HG02840 (cell line): ENCODE results near the gene CAST.
"Not testable (repeated sequence)": the region's sequence is repeated elsewhere in the genome, so short reads cannot be mapped to it uniquely, and the experiment has no call there.

ENCODE experiments used
- ATAC-seq: cut with Tn5 transposase; IDR thresholded peaks from one replicate; pipeline ENCODE4 v1.9.1; 2021; ENCODE audit warnings: mild to moderate bottlenecking, moderate library complexity, moderate number of reproducible peaks; ENCODE audit not compliant: unreplicated experiment, low FRiP score

The CAST gene

DNA sequence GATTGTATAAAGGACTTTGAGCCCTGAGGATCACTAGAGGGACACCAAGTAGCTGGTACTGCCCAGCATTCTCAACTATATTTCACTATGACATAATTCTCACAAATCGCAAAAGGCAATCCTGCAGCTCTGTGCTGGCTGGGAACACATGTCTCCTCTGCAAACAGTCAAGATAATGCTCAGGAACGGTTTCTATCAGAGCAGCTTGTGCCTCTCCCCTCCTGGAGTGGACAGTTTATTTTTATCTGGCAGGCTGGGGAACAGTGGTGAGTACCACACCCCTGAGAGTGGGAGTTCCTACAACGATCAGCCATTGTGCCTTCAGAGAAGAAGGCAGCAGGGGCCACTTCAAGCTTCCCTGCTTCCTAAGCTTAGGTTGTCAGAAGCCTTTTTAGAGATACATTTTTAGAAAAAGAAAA is 79.7 kb downstream of the CAST start:
- ATAC-seq, result no peak

DNA sequence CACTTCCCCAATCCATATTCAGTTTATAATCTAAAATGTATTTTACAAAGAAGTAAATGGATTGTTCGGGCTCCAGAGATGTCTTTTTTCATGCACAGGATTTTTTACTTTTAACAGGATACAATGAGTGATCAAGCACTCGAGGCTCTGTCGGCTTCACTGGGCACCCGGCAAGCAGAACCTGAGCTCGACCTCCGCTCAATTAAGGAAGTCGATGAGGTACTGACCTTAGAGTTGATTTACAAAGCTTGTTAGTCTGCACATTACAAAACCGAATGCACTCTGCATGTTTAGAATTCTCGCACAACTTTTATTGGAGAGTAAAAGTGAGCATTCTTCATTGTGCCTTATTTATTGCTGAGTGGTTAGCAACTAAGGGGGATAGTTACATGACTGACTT is 80.4 kb downstream of the CAST start:
- no peak for ATAC-seq

DNA sequence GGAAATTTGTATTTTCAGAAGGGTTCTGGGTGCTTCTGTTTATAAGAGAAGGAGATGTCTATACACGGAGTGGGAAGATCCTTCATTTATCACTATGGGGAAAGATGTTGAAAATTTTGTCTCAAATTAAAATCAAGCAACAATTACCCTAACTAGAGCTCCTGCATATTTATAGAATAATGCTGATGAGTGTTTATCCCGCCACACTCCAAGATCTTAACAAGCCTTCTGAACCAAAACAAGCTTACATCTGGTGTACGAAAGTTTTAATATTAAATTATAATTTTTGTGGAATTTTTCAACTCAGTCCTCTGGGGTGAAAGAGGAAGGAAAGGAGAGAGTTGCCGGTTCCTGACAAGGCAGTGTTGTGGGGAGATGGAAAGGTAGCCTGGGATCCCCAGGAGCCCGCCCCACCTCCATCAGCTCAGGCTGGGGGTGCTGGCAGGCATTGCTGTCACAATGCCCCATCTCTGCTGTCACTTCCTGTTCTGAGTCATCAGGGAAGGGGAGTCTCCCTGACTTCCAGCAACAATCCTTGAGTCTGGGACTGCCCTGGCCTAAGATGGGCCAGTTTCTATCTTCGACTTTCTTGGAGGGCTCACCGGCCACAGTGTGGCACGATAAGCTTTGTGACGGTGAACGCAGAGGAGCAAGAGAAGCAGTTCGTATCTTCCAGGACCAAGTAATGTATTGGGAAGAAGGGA is 81.0 kb downstream of the CAST start:
- no peak for ATAC-seq

DNA sequence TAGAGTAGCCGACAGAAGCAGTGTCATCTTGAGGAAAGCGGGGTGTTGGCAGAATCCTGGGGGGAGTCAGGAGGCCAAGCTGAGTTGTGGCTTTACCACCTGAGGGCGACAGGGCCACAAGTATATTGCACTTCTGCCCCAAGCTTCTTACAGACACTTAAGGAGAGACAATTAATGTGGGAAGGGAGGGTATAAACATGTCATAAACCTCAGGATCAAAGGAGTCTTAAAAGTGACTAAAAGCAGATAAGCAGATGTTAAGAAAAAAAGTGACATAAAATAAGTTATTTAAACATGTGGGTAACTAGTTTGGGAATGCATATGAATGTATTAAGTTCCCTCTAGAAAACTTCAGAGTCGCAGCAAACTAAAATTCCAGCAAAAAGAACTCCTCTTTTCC is 81.6 kb downstream of the CAST start:
- ATAC-seq, result no peak

DNA sequence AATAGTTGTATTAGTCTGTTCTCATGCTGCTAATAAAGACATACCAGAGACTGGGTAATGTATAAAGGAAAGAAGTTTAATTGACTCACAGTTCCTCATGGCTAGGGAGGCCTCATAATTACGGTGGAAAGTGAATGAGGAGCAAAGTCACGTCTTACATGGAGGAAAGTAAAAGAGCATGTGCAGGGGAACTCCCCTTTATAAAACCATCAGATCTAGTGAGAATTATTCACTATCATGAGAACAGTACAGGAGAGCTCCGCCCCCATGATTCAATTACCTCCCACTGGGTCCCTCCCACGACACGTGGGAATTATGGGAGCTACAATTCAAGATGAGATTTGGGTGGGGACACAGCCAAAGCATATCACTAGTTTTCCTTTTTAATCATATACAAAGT is 82.0 kb downstream of the CAST start:
- not testable (repeated sequence) for ATAC-seq

DNA sequence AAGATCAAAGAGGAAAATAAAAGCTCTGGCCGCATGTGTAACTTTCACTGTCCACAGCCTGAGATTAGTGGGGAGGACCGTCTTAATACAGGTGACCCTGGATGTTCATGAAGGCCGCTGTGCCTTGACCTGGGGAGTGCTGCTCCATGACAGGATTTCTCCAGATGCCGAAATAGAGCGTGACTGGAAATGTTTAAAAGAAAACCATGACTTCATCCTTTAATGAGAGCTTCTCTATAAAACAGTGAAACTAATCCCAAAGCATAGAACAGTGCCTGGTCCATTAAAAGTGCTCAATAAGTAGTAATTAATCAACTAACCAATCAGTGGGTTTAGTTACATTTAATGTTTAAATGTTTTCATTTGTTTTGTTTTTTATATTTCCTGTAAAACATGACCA is 82.8 kb downstream of the CAST start:
- no peak for ATAC-seq

DNA sequence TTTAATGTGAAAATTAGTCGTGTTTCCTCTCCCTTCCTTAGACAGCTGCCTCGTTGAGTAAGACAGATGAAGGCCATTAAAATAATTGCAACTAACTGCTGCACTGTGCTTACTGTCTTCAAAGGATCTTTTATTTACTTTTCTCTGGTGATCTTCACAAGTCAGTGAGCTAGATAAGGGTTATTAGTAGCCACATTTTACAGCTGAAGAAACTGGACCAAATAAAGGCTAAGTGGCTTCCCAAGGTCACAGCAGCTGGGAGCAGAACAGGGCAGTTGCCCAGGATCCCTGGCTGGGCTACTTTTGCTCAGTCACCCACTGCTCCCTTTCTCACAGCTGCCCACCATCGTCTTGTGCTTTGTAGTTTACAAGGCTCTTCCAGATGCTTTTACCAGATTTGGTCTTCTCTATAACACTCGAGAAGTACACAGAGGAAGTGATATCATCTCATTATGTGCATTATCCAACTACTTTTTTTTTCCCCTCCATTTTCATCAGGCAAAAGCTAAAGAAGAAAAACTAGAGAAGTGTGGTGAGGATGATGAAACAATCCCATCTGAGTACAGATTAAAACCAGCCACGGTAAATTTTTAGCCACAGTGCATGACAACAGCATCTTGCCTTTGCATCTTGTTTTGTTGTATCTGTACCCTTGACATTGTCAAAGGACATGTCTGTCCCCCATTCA is 83.8 kb downstream of the CAST start:
- no peak for ATAC-seq

DNA sequence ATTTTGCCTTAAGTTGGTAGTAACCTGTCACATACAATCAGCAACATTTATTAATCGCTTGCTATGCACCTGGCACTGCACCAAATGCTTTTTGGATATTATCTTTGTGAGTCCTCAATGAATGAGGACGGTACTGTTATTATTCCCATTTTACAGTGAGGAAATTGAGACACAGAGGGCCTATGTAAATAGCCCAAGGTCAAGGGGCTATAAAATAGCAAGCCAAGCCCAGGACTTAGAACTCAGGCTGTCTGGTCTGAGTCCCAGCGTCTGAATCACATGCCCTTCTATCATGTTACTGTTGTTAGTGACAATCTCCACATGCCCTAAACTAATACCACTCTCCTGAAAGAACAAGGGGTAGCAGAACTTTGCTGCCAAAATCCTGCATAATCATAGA is 85.5 kb downstream of the CAST start:
- no peak for ATAC-seq

DNA sequence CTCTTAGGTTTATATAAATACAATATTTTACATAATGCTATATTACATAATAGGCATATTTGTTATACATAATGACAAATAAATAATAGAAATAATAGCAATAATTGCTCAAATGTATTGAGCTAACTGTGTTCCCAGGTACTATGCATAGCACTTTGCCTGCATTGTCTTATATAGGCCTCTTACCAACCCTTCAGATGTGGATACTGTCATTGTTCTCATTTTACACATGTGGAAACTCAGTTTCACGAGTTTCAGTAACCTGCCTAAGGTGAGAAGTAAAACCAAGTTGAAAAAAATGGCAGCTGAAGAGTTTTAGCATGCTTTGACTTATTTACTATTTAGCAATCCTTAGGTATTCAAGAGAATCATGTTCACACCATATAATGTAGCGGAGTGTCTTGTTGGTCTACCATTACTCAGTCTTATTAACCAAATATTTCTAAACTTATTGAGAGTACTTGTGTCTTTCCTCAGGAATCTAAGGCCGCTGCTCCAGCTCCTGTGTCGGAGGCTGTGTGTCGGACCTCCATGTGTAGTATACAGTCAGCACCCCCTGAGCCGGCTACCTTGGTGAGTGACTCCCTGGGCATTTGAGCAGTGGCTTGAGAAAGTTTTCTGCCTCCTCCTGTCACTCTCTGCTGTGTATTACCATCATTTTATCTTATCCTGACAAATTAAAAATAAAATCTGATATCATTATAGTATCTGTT is 88.1 kb downstream of the CAST start:
- no peak for ATAC-seq

DNA sequence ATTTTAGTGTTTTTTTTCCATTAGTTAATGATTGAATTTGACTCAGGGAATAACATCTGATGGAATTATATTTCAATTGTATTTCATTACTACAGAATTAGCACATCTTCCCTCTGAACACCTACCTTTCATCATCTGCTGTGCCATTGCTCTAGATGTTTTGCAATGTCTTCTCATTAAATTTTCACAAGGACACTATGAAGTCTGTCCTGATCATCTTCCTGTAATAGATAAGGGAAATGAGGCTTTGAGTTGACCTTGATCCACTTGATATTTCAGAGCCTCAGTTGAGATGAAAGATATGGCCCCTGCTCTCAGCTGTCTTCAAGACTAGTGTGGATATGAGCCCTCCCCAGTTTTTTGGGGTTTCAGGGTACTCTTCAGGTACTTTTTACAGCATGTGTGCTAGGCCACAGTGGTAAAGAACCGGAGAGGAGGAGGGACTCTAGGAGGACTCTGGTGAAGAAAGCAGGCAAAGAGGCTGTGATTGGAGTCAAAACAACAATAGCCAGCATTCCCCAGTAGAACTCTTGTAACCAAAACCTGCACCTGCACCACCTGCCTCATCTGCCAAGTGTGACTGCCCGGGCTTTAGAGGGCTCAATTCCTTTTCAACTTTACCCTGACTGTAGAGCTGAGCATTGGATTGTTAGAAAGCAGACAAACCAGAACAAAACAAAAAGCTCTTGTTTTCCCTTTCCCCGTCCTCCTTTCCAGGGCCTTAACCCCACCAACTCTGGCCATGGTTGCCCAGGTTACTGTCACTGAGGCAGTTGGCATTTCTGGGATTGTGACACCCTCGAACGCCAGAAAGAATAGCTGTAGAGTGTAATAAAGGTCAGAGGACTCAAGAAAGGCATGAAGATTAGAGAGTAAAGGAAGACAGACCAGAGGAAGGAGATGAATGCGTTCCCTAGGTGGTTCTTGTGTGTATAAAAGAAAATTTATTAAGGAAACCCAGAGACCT is 89.3 kb downstream of the CAST start:
- no peak for ATAC-seq

DNA sequence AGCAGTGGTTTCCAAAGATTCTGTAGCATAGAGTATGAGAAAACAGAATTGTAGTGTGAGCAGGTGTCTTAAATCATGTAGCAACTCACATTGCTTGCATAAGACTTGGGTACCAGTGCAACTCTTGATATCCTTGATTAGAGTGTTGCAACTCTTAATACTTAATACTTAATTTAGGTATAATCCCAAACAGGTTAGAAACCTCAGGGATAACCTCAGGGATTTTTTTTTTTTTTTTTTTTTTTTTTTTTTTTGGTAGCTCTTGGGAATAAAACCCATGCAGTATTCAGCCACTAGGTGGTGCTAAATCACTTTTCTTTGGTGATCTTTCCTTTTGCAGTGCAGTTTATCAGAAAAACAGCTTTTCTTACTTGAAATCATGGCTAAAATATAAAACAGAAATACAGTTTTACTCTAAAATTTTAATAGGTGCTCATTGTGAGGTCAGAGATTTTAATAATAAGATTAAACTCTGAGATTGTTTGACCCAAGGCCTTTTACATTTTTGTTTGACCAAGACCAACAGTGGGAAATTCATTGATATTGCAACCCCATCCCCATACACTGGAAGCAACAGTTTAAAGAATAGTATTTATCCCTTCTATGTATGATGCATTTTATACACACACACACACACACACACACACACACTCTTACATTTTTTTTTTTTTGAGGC is 90.3 kb downstream of the CAST start:
- ATAC-seq, result no peak

DNA sequence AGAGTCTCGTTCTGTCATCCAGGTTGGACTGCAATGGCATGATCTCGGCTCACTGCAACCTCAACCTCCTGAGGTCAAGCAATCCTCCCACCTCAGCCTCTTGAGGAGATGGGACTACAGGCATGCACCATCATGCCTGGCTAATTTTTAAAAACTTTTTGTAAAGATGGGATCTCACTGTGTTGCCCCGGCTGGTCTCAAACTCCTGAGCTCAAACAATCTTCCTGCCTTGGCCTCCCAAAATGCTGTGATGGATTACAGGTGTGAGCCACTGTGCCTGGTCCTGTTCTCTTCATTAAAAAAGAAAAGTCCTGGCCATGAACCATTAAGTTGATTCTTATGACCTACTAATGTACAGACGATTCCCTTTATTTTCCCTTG is 90.8 kb downstream of the CAST start:
- no peak for ATAC-seq

DNA sequence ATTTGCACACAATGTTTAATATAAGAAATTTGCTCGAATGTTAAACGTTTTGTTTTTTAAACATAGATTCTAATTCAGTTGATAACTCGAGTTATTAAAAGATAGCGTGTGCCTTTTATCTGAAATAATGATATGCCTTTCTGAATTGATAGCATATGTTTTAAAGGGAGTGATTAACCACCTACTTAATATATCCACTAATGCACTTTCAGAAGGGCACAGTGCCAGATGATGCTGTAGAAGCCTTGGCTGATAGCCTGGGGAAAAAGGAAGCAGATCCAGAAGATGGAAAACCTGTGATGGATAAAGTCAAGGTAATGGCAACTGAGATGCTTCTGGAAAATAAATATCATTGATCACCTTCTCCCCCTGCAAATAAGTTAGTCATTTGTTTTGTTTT is 91.7 kb downstream of the CAST start:
- no peak for ATAC-seq

DNA sequence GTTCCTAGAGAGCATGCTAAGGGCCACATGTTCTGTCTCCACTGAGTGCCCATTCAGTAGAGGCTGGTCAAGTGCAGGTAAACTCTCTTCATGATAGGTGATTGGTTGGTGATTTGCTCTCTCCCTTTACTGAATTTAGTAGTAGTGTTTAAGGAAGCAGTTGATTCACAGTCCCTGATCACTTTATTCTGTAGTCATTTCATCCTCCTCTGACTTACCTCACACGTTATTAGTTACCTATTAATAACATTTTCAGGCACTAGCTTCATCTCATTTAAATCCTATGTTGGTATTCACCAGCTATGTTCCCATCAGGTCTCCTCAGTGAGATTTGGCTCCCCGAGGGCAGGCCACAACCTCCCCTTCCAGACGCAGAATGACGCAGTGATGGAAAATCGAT is 93.7 kb downstream of the CAST start:
- ATAC-seq, result no peak

DNA sequence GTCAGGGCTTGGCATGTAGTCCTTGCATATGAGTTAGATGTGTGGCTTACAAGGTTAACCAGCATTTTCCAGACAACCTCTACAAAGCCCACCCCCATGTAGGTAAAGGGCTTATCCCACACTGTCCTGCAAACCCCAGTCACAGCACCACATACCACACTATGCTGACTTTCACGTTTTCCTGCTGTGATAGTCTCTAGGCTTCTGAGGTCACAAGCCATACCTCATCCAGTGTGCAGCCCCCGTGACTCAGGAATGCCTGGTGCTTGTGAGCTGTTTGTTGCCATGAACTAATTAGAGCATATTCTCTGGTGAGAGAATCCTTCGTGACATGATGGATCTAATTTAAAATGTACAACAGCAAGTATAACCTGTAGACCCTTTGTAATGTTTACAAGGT is 94.8 kb downstream of the CAST start:
- no peak for ATAC-seq

DNA sequence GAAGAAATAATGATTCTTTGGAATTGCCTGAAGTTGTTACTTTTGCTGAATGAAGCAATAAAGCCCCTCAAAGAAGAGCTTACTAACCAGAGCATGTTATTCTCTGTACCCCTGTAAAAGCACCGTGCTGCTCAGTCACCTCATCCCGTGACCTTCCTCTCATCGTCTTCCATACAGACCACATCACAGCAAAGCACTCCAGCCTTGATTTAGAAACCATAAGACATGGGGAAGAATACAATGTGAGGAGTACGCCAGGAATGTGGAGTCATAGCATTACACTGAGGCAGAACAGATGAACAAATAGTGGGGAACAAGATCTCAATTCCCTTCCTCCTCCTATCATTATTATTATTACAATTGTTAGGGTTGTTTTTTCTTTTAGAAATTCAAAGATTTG is 96.4 kb downstream of the CAST start:
- ATAC-seq, result no peak

DNA sequence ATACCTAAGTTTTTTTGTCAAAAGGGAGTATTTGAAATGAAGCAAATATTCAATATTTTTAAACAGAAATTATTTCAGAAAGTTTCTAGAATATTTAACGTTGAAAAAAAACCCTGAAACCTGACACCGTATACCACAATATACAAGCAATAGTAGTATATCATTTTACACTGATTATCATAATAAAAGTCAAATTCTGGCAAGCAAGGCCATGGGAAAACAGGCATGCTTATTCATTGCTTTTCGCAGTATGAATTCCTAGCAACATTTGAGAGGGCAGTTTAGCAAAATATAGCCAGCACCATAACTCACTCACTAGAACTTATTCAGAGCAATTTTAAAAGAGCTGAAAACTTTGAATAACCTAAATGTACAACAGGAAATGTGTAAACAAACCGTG is 99.4 kb downstream of the CAST start:
- no peak for ATAC-seq

DNA sequence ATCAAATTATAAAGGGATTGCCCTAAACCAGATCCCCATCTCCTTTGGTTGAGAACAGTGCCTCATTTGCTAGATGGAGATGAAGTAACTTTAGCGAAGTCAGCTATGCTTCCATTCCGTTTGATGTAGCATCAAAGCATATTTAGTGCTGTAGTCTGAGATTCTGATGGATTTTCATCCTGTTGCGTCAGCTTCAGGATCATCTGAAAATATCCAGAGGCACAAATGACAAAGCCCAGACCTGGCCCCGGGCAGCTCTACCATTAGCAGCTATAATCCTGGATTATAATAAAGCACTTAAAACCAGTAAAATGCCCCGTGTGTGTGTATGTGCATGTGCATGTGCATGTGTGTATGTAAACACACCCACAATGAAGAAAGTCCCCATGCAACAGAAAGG is 100.8 kb downstream of the CAST start:
- no peak for ATAC-seq

DNA sequence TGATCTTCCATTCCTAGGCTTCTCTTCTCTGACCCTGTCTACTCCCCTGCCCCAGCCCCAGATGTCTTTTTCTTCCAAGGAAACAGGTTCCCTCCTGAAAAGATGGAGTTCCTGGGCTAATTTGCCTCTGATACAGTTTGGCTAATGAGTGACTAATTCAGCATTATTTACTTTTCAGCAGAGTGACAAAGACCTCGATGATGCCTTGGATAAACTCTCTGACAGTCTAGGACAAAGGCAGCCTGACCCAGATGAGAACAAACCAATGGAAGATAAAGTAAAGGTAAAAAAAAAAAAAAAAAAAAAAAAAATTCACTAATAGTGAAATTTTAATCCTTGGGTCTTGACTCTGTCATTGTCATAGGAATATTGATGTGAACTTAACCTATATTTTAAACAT is 102.9 kb downstream of the CAST start:
- ATAC-seq, result no peak

DNA sequence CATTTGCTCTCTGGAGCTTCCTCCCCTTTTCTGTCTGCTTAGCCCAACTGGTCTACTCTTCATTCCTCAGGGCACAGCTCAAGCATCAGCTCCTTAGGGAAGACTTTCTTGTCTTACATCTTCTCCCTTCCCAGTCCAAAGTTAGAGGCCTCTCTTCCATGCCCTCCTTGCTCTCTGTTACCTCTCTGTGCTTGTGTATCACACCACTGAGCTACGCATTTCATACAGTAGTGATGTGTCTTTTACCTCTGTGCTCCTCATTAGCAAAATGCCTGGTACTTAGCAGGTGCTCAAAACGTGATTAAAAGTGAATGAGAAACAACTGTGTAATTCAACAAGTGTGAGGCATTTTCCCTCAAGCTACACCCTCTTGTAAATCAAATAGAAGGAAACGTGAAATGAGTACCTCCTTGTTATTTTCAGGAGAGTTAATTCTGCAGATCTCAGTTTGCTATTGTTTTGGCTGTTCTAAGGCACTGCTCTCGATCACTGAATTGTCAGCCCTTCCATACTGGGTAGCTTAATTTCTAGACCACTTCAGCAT is 106.6 kb downstream of the CAST start:
- no peak for ATAC-seq
